ENCODE data around the gene IP6K3. TPM values are rescaled to one million over a fixed set of nuclear protein-coding genes. Genes with fewer than 3 reads are reported as not detected.

The IP6K3 gene
- polyA plus RNA-seq, 1 of the 3 experiments (the other 2 are of a cell fraction): 0.21 TPM

GRCh38 chr6:33675968-33676367 lies 70.7 kb downstream of the IP6K3 start:
- no peak overlapping the region for H3K4me3 ChIP-seq (ENCODE audit: low read depth in 2 of 2, low read length in 1 of 2)
- ChIA-PET CTCF (interaction anchor here (0.7 to 2.5 kb wide), 2 partner anchors 22 to 26 kb away, joined by 3 to 7 read pairs; no protein-coding TSS in a partner anchor), POLR2A (no interaction called here)
- H3F3A ChIP-seq (replicated peaks; ENCODE audit: insufficient read depth): no peaks in the 10 kb centered on the region
- no peak overlapping the region for H3K4me2 ChIP-seq
- H4K20me1 ChIP-seq (ENCODE audit: insufficient read depth): no peaks in the 10 kb centered on the region
- no peak overlapping the region for H3K27ac ChIP-seq (ENCODE audit: low read depth in 2 of 2, low read length in 1 of 2)
- no peak overlapping the region for H3K9ac ChIP-seq
- no peaks in the 10 kb centered on the region for H3K36me3 ChIP-seq (replicated peaks in 1 of 2; ENCODE audit: control insufficient read depth in 1 of 2, insufficient read depth in 2 of 2, low read length in 1 of 2)
- no peaks in the 10 kb centered on the region for H3K79me2 ChIP-seq (ENCODE audit: insufficient read depth)
- peaks cover 0 to 4% of the 10 kb centered on the region in 2 experiments; a peak in 3 of 4 replicates for H3K4me1 ChIP-seq (ENCODE audit: control insufficient read depth in 1 of 2, insufficient read depth in 2 of 2, low read depth in 1 of 2, low read length in 1 of 2)
- no peaks in the 10 kb centered on the region for H3K9me3 ChIP-seq
- H3K9me2 ChIP-seq: no peaks in the 10 kb centered on the region
- TF ChIP-seq POLR2AphosphoS5 (IDR thresholded peaks at IDR 0.05; ENCODE audit: low read depth, low read length): no peak
- no peak for TF ChIP-seq USF2 (IDR thresholded peaks at IDR 0.05; ENCODE audit: borderline replicate concordance, low read depth, low read length)
- TF ChIP-seq GATA2 (CRISPR knock-in tag; IDR thresholded peaks at IDR 0.05): no peak
- no peak for TF ChIP-seq FOSL2 (IDR thresholded peaks at IDR 0.05; ENCODE audit: borderline replicate concordance, low read depth)
- TF ChIP-seq NFIC (IDR thresholded peaks at IDR 0.05; ENCODE audit: borderline replicate concordance): no peak
- TF ChIP-seq CHD2 (IDR thresholded peaks at IDR 0.05; ENCODE audit: low read length, partially characterized antibody): no peak
- no peaks in the 10 kb centered on the region for H3K27me3 ChIP-seq (ENCODE audit: insufficient read depth)
- H2AFZ ChIP-seq (ENCODE audit: low read depth): no peak overlapping the region
- WGBS (ENCODE audit: low lambda C conversion rate): 94% methylated on average over 6 of the region's 7 CpGs
- DNase-seq: no peak

- no peaks in the 10 kb centered on the region for H3K9me2 ChIP-seq
- POLR2A ChIA-PET: no interaction called here
- CTCF ChIA-PET: interaction anchor here (0.7 to 2.2 kb wide), 3 partner anchors 12 to 87 kb away, joined by 3 to 8 read pairs (median 4); no protein-coding TSS in a partner anchor
- H3F3A ChIP-seq (replicated peaks; ENCODE audit: insufficient read depth): no peaks in the 10 kb centered on the region
- no peak for DNase-seq
- H3K4me1 ChIP-seq (ENCODE audit: control insufficient read depth in 1 of 2, insufficient read depth in 2 of 2, low read depth in 1 of 2, low read length in 1 of 2): peaks cover 0 to 4% of the 10 kb centered on the region in 2 experiments; a peak in 3 of 4 replicates
- TF ChIP-seq USF1 (IDR thresholded peaks at IDR 0.05; ENCODE audit: borderline replicate concordance, low read depth) (no peak), FOXM1 (IDR thresholded peaks at IDR 0.05; ENCODE audit: low read depth) (no peak), CHD2 (IDR thresholded peaks at IDR 0.05; ENCODE audit: low read length, partially characterized antibody) (no peak), TEAD4 (IDR thresholded peaks at IDR 0.05; ENCODE audit: borderline replicate concordance, insufficient read depth) (no peak), SIN3A (IDR thresholded peaks at IDR 0.05; ENCODE audit: borderline replicate concordance, low read depth, low read length) (no peak), MAX (IDR thresholded peaks at IDR 0.05; ENCODE audit: low read depth) (no peak)
- H3K9me3 ChIP-seq: no peaks in the 10 kb centered on the region
- no peaks in the 10 kb centered on the region for H3K27me3 ChIP-seq (ENCODE audit: insufficient read depth)
- 57% methylated on average over 4 of the region's 7 CpGs for WGBS (ENCODE audit: low lambda C conversion rate)
- no peak overlapping the region for H3K4me2 ChIP-seq
- H3K9ac ChIP-seq: no peak overlapping the region
- no peak overlapping the region for H3K27ac ChIP-seq (ENCODE audit: low read depth in 2 of 2, low read length in 1 of 2)
- H4K20me1 ChIP-seq (ENCODE audit: insufficient read depth): no peaks in the 10 kb centered on the region
- no peak overlapping the region for H2AFZ ChIP-seq (ENCODE audit: low read depth)
- H3K36me3 ChIP-seq (replicated peaks in 1 of 2; ENCODE audit: control insufficient read depth in 1 of 2, insufficient read depth in 2 of 2, low read length in 1 of 2): no peaks in the 10 kb centered on the region
- no peak overlapping the region for H3K4me3 ChIP-seq (ENCODE audit: low read depth in 2 of 2, low read length in 1 of 2)
- no peaks in the 10 kb centered on the region for H3K79me2 ChIP-seq (ENCODE audit: insufficient read depth)
Measured at GRCh38 chr6:33673851-33674250, 72.9 kb downstream of the IP6K3 start.

Measured in SK-N-SH (cell line).